GM21515 (cell line): ENCODE data around the gene SERPINE2.
A peak's percentile ranks its signal among the peaks of the same experiment; 100 is the strongest.
"Not testable (repeated sequence)": the region's sequence is repeated elsewhere in the genome, so short reads cannot be mapped to it uniquely, and the experiment has no call there.

Source experiments
- ATAC-seq: cut with Tn5 transposase; IDR thresholded peaks from one replicate; pipeline ENCODE4 v1.9.1; 2021; ENCODE audit not compliant: unreplicated experiment

SERPINE2 gene

DNA sequence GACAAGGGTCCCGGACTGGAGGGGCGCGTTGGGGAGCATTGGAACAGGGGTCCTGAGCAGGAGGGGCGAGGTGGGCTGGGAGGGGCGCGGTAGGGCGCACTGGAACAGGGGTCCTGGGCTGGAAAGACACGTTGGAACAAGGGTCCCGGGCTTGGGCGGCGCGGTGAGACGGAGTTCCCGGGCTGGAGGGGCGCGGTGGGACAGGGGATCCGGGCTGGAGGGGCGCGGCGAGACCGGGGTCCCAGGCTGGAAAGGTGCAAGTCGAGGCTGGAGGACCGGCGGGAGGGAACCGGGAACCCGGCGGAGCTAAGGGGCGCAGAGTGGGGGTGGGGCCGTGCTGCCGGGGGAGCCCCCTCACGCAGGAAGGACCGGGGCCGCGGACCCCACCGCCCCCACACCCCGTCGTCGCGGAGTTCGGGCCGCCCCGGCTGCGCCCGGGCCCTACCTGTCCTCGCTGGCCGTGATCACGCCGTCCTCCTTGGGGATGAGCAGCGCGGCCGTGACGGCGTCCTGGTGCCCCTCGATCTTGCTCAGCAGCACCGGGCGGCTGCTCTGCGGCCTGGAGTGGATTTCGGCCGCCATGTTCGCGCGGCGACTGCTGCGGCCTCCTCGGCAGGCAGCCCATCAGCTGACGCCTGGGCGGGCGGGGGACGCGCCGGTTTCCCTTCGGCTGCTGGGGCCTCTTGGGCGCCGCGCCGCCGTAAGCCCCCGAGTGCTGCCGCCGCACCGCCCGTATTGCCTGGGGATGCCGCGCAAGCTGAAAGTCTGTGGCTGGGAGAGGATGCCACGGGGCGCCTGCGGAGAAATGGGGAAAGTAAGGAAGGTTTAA lies 94.2 kb downstream of the SERPINE2 start, which contains the start of gene WDFY1:
TSS of gene WDFY1 (minus strand) at position 633 of the 829 bp plus-strand sequence. CDS start at position 582, 51 bp downstream.
- ATAC-seq, result peak; percentile 81

GRCh38 chr2:223944166-223944702 lies 94.9 kb downstream of the SERPINE2 start:
- no peak for ATAC-seq

DNA sequence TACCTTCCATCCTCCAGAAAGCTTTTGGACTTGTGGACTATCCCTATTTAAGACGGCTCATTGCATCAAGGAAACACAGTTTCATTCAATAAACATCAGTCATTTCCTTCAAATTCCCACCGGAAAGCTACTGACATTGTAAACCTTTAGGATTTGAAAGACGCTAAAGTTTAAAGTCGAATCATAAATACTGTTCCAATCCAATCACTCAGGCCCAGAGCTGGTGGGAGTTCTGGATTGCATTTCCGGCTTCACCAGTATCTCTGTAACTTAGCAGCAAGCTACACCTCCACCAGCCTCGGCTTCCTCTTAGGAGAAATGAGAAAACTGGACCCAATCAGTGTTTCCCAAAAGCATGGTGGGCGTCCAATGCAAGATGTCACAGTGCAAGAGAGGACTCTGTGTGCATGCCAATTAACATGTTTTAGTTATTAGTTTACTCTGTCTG lies 95.5 kb downstream of the SERPINE2 start:
- no peak for ATAC-seq

DNA sequence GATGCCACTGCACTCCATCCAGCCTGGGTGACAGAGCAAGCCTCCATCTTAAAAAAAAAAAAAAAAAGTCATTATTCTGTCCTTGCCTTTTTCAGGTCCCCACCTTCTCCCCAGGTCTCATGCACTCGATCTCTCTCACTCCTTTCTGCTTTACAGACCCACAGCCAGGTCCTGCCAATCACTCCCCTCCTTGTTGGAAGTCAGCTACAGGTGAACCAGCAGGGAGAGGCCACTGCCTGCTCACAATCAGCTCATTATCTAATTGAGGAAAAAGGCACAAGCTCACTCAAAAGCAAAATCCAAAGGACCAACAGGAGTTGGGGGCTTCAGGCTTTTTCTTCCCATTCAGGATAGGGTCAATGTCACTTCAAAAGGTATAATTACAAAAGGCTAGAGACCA lies 96.0 kb downstream of the SERPINE2 start:
- no peak for ATAC-seq

DNA sequence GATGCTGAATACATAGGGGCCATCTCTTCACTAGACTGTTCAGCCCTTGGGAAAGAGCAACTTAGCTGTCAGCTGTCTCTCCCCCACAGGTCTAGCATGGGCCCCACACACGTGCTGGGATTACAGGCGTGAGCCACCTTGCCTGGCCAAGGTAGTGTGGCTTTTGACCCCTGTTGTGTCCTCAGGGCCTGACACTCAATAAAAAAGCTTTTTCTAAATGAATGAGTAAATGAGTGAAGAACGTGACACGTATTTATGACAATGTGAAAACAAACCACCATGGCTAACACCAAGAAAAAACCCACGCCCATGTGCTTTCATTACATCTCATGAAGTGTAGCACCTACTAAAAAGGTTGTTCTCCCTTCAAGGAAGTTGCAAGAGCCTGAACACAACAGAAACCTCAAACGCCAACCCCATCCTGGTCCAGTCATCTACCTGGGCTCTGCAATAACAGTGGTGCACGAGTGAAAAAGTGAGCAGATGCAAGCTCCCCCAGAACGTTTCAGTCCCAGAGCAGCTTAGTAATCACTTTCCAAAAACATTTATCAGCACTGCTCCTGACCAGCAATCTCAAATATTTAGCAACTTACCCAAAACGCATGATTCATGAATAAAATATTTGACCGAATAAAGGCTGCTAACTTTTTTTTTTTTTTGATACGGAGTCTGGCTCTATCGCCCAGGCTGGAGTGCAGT lies 97.4 kb downstream of the SERPINE2 start:
- peak; percentile 45 for ATAC-seq

DNA sequence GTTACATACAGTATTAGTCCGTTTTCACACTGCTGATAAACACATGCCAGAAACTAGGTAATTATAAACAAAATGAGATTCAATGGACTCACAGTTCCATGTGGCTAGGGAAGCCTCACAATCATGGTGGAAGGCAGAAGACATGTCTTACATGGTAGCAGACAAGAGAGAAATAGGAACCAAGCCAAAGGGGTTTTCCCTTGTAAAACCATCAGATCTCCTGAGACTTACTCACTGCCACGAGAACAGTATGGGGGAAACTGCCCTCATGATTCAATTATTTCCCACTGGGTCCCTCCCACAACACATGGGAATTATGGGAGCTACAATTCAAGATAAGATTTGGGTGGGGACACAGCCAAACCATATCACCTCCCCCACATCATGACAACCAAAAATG lies 99.6 kb downstream of the SERPINE2 start:
- ATAC-seq, result not testable (repeated sequence)

DNA sequence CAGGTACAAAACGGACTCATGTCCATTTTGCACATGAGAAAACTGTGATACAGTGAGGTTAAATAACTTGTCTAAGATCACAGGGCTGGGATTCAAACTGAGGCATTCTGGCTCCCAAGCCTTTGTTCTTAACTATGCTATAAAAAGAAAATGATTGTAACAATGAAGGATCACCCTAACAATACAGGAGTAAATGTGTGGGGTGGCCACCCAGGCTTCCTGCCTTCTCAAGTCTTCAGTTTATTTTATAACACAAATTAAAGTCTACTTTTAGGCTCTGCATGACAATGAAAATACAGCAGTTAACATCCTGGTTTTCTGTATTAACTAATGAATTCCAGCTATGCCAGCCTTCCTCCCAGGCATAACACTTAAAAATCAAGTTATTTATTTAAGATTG lies 101.6 kb downstream of the SERPINE2 start:
- no peak for ATAC-seq

DNA sequence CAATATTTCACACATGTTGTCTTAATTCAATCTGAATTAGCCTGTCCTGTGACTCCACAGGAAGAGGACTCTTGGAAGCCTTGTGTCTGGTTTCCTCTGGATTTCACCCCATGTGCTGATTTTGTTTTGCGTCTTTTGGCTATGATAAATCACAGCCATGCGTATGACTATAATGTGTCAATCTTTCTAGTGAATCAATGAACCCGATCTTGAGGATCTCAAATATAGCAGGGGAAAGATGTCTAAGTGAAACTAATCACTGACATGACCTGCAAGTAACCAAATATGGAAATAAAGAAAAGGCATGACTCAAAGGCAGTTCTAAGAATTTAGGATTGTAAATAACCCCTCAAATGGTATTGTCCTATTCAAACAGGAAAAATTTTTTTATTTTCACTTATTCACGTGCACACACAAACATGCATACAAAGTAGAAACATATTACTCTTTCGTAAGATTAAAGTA lies 102.2 kb downstream of the SERPINE2 start:
- no peak for ATAC-seq

DNA sequence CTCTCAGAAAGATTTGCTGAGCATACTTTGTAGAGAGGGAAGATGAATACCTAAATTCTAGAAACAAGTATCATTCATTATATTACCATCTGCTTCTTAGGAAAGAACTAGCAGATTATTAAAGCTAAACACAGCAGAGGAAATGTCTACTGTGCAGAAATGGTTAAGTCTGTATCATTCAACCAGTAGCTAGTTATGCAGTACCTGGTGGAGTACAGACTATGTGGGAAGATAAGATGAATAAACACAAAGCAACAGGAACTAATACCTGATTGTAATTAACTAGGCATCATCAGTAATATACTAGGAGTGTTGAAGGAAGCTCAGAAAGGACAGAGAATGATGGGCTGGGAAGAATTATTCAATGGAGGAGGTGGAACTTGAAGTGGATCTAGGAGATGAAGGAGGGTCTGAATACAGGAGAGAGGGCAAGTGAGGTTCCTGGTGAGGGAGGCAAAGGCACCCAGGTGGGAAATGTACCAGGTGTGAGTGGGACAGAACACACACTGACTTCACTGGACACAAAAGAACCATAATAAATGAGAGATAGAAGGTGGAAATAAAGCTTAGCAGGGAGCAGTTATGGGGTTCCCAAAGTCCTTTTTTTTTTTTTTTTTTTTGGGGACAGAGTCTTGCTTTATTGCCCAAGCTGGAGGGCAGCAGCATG lies 103.5 kb downstream of the SERPINE2 start:
- ATAC-seq, result no peak

DNA sequence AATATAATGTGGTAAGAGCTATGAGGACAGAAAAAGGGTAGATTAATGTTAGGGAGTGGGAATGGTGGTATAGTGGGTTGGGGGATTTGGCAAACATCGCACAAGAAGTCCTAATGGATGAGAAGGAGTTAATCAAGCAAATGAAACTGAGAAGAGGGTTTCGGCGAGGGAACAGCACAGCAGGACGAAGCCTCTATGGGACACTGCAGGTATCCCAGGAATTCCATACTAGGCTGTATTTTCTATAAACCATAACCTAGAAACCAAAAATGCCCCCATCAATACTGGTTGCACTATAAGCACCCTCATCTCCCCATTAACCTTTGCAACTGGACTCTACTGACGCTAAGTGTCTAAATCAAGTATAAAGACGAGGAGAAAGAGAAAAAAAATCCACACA lies 104.2 kb downstream of the SERPINE2 start:
- no peak for ATAC-seq

DNA sequence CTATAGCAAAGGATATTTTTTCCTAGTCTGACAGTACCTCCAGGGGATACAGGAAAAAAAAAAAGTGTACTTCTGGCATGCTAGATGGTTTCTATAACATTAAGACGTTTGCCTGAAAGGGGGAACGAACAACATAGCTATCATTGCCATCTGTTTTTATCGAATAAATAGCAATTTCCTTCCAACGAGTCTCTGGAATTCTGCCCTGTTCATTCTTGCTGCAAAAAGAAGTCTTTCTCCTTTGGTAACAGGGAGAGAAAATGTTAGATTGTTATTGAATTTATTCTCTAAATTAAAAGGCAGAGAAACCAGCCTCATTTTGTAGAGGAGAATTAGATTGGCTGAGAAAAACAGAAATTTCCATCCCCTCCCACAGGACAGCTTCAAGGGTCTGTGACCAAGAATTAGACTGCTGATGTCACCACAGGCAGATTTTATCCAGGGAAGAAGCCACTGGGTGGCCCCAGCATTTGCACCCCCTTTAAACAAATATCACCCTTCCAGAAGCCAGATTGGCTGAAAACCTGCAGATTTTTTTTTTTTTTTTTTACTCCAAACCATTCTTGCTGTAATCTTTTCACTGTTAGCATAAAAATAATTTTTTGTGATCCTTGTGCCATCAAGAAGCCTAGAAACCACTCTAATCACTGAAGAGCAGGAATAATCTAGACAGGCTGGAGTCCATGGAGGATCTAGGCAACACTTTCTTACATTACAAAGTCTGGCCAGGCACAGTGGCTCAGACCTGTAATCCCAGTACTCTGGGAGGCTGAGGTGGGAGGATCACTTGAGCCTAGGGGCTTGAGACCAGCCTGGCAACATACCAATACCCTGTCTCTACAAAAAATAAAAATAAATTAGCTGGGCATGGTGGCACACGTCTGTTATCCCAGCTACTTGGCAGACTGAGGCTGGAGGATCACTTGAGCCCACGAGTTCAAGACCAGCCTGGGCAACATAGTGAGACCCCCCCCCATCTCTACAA lies 106.0 kb downstream of the SERPINE2 start:
- ATAC-seq, result no peak

DNA sequence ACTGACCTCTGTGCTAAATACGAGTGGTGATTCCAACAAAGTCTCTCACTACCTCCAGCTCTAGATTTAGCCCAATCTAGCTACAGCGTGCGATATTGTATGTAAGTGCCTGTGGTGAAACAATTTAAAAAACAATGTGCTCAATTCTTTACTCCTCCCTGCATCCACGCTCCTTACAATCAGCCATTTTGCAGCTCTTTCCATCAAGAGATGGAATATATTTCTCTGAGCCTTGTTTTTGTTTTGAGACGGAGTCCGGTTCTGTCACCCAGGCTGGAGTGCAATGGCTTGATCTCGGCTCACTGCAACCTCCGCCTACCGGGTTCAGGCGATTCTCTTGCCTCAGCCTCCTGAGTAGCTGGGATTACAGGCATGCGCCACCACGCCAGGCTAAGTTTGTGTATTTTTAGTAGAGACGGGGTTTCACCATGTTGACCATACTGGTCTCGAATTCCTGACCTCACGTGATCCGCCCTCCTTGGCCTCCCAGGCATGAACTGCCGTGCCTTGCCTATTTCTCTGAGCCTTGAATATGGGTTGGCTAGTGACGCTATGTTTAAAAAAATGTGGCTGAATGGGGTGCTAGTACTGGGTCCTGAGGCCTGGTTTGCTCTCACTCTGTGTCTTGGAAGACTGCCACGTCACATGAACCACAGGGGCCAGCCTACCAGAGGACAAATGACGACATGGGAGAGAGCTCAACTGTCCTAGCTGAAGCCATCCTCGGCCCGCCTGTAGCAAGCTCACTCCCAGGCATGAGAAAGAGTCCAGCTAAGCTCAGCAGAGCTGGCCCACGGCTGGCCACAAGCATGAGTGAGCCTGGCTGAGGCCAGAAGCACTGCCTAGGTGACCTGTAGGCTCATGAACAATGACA lies 108.7 kb downstream of the SERPINE2 start:
- ATAC-seq, result no peak

GRCh38 chr2:223929571-223930102 lies 109.4 kb downstream of the SERPINE2 start:
- no peak for ATAC-seq

DNA sequence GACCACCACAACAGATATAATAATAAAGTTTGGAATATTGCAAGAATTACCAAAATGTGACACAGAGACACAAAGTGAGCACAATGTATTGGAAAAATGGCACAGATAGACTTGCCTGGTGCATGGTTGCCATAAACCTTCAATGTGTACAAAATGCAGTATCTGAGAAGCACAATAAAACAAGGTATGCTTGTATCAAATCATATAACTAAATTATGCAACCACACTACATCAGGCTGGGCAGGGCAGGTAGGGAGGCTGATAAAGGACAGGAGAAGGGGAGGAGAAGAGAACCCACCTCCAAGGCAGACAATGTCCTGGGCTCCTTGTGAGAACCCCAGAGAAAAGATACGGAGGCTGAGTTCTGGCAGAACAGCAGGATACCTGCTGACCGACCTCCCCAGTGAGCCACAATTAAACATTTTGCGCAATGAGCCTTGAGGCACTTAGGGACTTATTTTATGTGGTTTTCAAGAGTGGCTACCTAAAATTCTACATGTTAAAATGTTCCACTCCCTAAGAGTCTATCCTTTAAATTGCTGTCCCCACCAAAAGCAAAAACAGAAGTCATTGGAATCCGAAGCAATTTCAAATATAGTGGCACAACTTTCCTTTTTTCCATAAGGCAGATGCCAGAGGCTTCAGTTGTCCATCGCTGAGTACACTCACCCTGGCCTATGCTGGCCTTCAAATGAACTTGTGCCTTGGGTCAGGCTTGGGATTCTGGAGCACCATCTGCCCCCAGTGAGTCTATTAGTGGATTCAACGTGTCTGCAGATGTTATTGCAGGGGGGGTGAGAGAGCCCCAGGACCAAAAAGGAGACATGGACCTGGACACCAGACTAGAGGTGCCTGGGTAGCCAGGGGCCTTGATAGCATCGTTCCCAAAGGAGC lies 110.7 kb downstream of the SERPINE2 start:
- ATAC-seq, result no peak

DNA sequence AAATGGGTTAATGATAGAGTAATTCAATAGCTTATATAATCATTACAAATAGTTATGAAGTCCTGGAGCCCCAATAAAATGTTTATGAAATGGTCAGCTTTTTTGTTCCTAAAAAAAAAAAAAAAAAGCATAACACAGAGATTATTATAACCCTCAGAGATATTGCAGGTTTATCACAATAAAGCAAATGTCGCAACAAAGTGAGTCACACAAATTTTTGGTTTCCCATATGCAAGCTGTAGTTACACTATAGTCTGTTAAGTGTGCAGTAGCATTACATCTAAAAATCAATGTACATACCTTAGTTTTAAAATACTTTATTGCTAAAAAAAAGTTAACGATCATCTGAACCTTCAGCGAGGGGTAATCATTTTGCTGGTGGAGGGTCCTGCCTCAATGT lies 114.0 kb downstream of the SERPINE2 start:
- no peak for ATAC-seq
